Frontal cortex (tissue), 4 donors: ENCODE results near the gene APBA2. TPM values are rescaled to one million over a fixed set of nuclear protein-coding genes. Genes with fewer than 3 reads are reported as not detected.

Experiments
- DNase-seq, 2 donors: peaks; one replicate each; pipeline ENCODE4 v3.0.0; 2012; ENCODE audit warnings: low spot score in 2 of 2
- FAIRE-seq: peaks from 2 replicates; lab custom pipeline; 2012; peaks lifted over from hg19 to GRCh38; lab: Jason Lieb, UNC
- total RNA-seq: library from RNA; depleted of rRNA; stranded (reverse); fragments of >200 nt; gene quantifications from one replicate; pipeline ENCODE4 v1.2.3, GENCODE V29; 2014
- donor health status: control.
- donor health status: control.
- donor health status: control.

Gene APBA2
- total RNA-seq, 1 donor from 2014 or later: 117 TPM

DNA sequence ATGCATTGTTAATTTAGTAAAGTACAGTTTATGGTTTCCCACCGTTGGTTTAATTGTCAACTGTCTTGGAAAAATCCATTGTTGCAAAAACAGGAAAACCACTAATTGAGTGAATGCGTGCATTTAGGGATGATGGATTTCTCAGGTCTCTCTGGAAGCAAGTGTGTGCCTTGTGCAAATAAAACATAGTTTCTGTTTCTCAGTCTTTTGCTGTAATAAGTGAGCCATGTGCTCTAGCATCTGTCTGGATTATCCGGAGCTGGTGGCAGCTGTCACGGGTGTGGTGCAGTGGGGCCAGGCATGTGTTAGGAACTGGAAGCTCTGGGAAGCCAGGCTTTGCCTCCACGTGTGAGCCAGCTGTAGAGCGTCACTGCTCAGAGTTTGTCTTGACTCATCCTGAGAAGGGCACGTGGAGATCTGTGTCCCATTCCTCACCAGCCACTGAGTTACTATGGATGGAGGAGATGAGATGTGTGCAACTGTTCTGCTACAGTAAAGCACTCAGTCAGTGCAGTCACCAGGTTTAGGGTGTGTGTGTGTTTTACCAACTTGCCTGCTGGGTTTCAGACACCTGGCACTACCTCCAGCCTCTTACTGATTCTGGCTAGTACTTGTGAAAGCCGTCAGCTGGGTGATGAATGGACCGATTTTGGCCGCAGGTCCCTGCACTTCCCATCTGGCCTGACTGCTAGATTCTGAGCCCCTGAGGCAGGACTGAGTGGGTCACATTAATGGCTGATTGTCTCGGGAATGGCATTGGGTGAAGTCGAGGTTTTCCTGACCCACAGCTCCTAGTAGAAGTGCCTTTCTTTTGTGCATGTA lies 7.2 kb downstream of the APBA2 start:
- no peak for DNase-seq
- FAIRE-seq: no peak

DNA sequence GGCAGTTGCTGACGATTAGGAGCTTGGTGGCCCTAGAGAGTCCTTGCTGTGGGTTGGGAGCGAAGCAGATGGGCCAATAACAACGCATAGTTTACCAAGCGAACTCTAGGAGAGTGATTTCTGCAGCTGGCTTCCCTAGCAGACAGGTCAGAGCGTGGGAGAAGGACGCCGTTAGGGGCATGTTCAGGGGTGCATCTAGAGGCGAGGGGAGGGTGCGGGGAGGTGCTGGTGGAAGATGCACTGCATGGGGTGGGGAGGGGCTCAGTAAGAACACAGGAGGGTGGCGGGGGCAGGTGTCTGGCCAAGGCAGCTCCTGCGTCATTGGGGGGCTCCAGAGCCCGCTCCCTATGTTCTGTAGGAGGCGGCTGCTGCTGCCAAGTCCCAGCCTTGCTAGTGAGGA lies 8.9 kb downstream of the APBA2 start:
- FAIRE-seq: no peak

DNA sequence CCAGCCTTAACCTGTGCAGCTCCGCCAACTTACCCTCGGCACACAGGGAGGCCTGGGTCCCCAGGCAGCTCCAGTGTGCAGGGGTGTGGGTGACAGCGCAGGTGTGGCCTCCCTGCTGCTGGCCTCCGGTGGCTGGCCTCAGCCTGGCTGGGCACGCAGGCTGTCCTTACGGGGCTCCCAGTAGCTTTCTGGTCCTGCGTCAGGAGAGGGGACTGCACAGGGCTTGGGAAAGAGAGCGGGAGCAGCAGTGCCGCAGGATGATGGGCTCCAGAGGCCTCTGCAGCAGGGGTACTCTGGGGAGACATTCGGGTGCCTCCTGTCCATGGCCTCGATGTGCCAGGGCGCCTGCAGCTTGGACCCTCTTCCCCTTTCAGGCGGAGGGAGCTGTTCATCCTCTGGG lies 9.4 kb downstream of the APBA2 start:
- FAIRE-seq (no peak), DNase-seq (no peak)

More for the DNA sequence above, 8.9 kb downstream of the APBA2 start:
- no peak for DNase-seq

DNA sequence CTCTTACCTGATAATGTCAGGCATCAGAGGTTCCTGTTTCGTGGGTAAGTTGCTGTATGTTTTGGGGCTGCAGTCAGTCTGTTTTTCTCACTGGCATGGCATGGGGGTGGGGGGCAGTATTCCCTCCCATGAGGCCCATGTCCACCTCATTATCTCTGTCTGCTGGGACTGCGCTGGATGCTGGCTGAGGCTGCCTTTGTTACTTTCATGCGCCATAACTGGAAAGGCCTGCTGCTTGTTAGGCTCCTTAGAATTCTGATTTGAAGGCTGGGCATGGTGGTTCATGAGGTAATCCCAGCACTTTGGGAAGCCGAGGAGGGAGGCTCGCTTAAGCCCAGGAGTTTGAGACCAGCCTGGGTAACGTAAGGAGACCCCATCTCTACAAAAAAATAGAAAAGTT lies 9.8 kb downstream of the APBA2 start:
- DNase-seq (no peak), FAIRE-seq (no peak)

DNA sequence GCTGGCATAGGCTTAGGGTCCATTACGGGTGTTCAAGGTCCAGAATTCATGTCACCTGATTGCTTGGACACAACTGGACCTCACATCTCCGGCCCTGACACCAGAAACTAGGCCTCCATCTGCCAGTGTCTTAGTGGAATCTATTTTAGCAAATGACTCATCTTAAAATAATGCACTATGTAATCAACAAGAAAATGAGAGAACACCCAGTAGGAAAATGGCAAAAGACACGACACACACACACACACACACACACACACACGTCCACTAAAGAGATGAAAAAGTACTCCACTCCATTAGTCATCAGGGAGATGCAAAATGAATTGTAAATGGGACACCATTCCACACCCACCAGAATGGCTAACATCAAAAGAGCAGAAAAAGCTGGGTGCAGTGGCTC lies 11.2 kb downstream of the APBA2 start:
- no peak for FAIRE-seq
- DNase-seq: no peak

DNA sequence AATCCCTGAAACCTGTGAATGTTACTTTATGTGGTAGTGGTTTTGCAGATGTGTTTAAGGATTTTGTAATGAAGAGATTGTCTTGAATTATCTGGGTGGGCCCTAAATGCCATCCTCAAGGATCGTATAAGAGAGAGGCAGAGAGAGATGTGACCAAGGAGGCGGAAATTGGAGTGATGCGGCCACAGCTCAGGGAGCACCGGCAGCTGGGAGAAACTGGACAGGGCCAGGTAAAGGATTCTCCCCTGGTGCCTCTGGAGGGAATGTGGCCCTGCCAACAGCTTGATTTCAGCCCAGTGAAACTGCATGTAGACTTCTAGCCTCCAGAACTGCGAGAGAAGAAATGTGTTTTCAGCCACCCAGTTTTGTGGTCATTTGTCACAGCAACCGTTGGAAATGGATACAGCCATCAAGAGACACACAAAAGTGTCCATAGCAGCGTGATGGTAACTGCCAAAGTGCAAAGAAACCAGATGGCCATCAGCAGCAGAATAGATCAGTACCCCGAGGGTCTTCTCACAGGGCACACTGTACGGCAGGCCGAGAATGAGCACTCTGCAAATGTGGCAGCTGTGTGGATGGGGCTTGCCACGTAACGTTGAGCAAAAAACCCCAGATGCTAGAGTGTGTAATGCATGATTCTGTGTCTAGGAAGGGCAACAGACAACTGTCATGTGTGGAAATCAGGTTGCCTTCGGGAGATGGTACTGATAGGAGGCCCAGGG lies 12.2 kb downstream of the APBA2 start:
- FAIRE-seq (no peak), DNase-seq (no peak)

DNA sequence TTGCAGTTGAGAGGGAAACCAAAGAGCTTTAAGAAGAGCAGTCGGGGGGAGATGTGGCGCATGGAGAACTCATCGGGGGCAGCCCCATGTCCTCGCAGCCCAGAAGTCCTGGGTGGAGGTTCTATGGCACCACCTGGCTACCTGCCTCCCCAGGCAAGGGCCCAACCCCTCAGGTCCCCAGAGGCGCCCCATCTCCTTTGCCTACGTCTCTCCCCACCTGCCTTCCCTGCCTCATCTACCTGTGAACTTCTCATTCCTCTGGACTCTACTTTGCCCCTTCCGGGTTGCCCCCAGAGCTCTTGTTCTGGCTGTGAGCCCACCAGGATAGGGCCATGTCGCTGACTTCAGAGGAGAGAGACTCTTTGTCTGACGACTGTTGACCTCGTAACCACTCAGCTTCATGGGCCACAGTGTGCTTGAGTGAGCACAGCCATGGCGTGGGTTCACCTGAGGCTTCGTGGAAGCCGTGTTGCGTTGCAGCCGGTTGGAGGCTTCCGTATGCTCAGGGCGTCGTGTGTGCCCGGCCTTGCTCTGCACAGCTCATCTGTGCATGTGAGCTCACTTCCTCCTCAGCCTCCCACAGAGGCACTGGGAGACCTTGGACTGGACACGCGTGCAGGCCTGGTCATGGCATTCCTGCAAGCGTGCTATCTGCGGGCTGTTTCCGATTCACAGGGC lies 13.4 kb downstream of the APBA2 start:
- FAIRE-seq (no peak), DNase-seq (no peak)

DNA sequence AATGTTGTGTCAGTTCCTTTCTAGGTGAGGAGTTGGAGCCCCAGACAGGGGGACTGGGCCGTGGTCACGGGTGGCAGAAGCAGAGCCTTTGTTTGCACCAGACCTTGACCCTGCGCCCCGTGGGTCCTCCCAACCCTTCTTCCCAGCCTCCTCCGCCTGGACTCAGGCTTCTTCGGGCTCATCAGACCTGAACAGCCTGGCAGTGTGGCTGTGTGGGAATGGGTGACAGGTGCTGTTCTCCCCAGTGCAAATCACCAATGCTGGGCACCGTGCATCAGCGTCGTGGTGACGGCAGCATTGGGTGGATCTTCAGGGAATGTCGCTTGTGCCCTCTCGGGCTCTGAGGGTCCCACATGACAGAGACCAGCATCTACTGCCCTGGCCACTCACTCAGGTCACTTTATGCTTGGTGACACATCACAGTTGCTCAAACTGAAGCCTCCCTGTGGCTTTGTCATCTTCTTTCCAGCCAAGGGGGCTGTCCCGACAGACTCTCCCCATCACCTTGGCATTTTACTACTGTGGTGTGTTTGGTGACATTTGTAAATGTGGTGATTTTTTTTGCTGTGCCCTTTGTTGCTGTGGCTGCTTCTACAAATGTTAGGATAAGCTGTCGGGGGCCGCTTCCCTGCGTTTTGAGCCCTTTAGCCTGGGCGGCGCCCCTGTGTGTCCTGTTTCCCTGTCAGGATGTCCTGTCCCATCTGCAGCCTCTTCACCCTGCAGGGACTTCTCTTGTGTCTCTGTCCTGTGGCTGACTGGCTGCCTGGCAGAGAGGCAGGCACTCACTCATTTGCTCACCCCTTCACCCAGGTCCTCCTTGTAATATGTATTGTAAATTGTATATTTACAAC lies 14.5 kb downstream of the APBA2 start:
- no peak for FAIRE-seq

DNA sequence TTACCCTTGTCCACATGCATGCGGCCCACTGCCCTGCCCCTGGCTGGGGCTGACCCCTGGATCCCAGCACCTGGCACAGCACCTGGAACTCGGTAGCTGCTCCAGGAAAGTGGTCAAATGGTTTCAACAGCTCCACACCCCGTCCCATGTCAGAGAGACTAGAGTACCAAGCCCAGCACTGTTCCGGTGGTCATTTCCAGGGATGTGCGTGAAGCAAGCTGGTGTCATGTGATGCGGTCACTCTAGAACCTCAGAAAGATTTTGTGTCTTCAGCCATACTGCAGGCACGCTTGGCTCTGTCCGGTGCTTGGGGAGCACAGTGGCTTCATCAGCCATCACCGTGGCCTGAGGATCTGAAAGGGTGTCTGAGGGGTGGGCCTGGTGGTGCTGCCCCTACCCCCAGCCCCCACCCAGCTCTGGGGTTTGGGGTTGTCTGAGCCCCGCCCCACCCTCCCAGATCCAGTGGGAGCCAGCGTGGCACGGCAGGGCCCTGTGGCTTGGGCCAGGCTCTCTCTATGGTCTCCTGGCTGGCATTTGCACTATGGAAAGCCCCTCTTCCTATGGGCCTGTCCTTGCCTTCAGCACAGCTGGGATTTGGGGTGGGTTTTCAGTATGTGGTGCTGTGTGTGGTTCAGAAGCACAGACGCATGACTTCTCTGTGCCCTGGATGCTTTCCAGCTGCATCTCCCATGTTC lies 15.3 kb downstream of the APBA2 start:
- DNase-seq (no peak), FAIRE-seq (no peak)

More for the DNA sequence above, 14.5 kb downstream of the APBA2 start:
- DNase-seq: no peak

DNA sequence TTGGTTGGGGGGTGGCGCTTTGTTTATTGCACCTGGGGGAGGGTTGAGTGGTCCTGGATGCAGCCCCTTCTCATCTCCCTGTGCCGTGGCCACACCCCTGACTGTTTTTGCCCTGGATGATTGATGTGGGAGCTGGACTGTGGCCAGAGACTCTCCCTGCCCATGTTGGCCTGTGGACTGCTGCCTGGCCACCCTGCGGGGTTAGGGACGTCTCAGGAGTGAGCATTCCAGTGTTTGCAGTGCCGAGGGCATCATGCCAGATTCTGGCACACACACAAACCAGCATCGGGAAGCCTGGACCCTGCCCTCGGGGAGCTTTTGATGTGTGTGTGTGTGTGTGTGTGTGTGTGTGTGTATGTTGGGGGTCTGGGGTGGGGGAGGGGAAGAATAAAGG lies 15.8 kb downstream of the APBA2 start:
- DNase-seq (no peak), FAIRE-seq (no peak)

DNA sequence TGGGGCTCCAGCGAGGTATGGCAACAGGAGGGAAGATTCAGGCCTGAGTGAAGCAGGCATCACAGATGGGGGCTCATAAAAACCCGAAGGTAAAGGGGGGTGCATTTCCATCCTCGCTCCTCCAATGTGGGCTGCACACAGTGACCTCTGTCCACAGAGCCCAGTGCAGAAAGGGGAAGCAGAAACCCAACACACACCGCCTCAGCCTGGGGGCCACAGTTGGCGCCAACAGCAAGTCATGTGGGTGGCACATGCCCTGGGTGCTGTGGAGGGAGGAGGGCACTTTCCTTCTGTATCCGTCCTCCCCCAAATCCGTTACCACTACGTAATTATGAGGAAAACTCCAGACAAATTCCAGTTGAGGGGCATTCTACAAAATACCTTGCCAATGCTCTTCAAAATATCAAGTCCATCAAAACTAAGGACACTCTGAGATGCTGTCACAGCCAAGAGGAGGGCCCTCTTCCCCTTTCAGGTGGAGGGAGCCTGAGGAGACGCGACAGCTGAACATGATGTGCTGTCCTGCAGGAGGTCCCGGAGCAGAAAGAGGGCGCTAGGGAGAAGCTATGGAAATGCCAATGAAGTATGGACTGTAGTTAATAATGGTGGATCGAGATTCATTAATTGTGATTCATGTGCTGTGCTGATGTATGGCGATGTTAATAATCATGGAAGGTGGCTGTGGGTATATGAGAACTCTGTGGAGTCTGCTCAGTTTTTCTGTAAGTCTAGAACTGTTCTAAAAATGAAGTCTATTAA lies 16.4 kb downstream of the APBA2 start:
- FAIRE-seq: no peak

DNA sequence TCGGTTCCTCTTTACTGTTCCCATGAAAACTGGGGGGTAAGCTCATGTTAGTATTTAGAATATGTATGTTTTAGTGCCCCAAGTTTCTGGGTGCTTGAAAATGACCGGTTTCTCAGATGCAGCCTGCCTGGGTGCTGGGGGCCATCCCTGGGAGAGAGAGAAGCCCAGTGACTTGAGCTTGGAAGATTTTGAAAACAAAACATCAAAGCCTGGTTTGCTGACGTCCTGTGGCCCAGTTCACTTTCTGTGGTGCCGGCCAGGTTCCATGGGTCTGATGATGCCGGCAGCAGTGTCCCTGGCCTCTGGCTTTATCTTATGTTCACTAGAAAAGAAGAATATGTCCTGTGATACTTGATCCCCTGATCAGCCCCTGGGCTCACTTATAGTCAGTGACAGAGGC lies 17.1 kb downstream of the APBA2 start:
- no peak for DNase-seq
- FAIRE-seq: no peak

More for the DNA sequence above, 16.4 kb downstream of the APBA2 start:
- no peak for DNase-seq

DNA sequence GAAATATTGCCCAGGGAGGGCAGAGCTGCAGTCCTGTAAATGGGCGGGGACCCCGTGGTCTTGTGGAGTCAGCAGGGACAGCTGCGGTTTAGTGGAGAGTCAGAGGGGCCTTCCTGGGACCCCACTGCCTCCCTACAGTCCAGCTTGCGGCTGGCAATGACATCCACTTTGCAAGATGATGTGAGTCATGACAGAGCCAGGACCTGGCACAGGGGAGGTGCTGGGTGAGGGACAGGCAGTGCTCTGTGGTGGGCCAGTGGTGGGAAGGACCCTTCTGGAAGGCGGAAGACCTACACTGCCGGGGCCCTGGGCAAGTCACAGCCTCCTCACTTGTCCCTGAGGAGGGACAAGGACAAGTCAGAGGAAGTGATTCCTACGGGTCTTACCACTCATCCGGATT lies 17.8 kb downstream of the APBA2 start:
- FAIRE-seq: no peak

DNA sequence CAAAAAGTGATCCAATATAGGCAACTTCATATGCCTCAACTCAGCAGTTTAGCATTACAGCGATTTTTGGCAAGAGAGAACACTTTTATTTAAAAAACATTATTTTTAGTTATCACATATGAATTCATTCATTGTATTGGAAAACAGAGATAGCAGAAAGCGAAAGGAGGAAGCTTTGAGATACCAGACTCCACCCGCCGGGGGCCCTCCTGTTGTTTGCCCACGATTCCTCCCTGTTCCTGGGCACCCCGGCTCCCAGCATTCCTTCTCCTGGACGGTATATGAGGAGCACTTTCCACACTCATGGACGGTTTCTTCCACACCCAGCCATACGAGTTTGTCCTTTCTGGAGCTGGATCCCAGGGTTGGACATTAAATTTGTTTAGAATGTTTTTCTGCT lies 18.2 kb downstream of the APBA2 start:
- no peak for DNase-seq
- FAIRE-seq: no peak

More for the DNA sequence above, 17.8 kb downstream of the APBA2 start:
- DNase-seq: no peak

DNA sequence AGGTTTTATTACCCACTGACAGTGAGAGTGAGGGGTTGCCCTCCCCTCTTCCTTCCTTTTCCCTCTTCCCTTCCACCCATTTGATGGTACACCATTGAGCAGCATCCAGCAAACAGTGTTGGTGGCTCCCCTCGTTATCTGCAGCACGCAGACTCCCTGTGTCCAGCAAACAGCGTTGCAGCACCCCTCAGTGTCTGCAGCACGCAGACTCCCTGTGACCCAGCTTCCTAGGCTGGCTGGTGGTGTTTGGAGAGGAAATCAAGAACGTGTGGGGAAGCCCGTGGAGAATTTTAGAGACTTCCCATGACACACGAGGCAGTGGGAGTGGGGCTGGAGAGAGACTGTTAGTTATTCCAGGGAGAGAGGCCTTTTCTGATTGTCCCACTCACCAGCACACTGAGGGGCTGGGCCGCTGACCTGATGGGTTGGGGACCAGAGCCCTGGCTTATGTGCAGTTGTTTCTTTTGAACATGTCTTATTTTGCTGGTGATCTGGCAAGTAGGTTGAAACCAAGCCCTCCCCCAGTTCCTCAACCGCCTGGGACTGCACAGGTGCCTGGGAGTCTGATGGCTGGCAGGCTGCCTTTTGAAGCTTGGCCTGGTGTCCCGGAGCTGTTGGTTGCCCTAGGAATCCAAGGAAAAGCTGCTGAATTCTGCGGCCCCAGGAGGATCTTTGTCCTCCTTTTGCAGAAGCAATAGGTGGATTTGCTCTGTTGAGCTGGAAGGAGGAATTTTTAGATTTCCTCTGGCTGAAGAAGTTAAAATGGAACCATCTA lies 19.0 kb downstream of the APBA2 start:
- DNase-seq (no peak), FAIRE-seq (no peak)

DNA sequence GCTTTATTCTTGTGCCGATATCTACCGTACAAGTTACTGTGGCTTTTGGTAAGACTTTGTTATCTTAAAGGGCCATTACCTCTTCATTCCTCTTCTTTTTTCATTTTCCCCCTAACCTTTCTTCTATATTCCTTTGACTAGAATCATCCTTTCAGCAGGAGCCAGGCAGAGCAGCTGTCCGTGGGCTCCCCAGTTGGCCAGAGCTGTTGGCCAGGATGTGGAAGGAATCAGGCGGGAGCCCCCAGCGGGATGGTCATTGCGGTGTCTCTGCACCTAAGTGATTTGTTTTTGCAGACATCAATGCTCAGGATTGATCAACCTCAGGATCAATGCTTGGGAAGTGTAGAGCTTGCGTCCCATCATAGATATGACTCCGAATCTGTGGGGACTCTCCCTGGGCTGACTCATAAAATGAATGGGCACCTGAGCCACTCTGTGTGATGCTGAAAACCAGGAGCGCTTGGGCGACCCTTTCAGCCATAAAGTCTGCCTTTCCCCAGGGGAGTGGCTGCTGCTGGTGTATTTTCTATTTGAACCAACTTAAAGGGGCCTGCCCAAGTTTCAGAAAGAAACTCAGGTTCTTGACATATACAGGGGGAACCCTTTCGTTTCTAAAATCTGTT lies 21.7 kb downstream of the APBA2 start:
- no peak for DNase-seq

DNA sequence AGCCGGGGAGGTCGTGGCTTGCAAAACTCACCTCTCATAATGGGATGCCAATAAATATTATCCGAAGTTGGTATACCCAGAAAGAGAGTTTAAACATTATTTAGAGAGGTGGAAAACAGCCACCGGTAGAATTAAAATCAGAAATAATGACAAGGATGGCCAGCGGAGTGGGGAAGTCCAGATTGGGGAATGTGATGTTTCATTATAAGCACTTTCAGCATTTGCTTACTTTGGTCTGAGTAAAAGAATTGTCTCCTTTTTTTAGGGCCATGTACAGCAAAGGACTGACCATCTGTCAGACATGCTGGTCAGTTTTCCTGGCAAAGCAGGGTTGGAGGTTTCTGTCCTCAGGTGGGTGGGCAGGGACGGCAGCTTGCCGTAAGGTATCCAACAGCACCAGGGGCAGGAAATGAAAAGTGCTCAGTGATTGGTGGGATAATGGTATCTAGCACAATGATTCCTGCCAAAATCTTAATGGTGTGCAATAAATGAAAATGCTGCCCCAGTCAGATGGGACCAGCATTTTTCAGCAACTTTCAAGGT lies 24.3 kb downstream of the APBA2 start:
- FAIRE-seq (no peak), DNase-seq (no peak)

More for the DNA sequence above, 21.7 kb downstream of the APBA2 start:
- no peak for FAIRE-seq
